Loucy (cell line): Measurements from ENCODE around the gene ZNRD2.

Experiments used
- CTCF ChIP-seq: fragments of 200-600 bp; sonication (generic); conservative IDR thresholded peaks from 2 replicates; pipeline ENCODE4 v1.5.1; 2014; ENCODE audit warnings: mild to moderate bottlenecking, antibody characterized with exemption, low read length
- EZH2phosphoT487 ChIP-seq: fragments of 200-600 bp; IDR thresholded peaks from 2 replicates; pipeline ENCODE4 v1.6.1; 2018; ENCODE audit warnings: antibody characterized with exemption, mild to moderate bottlenecking, moderate library complexity, borderline replicate concordance

- TF ChIP-seq CTCF (no peak), EZH2phosphoT487 (no peak)
Observed at GRCh38 chr11:65545853-65546216, 24.4 kb upstream of the ZNRD2 start.
